ENCODE measurements around the gene TAOK2.

DNA sequence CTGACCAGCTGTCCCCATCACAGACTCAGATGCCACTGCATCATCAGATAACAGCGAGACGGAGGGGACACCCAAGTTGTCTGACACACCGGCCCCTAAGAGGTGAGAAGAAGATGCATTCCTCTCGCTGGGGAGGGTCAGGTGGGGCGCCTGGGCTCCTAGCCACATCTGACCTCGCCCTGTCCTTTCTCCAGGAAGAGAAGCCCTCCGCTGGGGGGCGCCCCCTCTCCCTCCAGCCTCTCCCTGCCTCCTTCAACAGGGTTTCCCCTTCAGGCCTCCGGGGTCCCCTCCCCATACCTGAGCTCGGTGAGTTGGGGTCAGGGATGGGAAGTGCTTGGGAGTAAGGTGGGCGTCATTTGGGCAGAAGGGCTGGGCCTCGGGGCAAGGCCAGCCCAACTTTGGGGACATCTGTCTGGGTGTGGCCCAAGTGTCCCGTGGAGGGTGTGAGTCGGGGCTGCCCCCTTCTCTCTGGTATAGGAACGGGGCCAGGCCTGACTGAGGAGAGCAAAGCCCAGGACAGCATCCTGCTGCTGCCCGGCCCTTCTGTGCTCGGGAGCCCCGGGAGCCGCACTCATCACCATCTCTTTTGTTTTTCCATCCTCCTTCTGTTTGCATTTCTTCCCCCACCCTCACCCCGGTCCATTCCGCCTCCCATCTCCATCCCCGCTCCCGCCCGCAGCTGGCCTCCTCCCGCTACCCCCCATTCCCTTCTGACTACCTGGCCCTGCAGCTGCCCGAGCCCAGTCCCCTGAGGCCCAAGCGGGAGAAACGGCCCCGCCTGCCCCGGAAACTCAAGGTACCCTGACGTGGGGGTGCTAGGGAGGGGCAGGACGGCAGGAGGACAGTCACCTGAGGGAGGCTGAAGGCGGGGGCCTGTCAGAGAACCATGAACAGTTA, 27.3 kb downstream of the TAOK2 start:
- TF ChIP-seq, protein P1, sequence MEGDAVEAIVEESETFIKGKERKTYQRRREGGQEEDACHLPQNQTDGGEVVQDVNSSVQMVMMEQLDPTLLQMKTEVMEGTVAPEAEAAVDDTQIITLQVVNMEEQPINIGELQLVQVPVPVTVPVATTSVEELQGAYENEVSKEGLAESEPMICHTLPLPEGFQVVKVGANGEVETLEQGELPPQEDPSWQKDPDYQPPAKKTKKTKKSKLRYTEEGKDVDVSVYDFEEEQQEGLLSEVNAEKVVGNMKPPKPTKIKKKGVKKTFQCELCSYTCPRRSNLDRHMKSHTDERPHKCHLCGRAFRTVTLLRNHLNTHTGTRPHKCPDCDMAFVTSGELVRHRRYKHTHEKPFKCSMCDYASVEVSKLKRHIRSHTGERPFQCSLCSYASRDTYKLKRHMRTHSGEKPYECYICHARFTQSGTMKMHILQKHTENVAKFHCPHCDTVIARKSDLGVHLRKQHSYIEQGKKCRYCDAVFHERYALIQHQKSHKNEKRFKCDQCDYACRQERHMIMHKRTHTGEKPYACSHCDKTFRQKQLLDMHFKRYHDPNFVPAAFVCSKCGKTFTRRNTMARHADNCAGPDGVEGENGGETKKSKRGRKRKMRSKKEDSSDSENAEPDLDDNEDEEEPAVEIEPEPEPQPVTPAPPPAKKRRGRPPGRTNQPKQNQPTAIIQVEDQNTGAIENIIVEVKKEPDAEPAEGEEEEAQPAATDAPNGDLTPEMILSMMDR (IDR thresholded peaks at IDR 0.05) = no peak
- no peak for TF ChIP-seq POLR2A (IDR thresholded peaks at IDR 0.05)

All from uterus (tissue), 2 donors.